NCI-H226 (cell line): ENCODE data around the gene MAGI2.

Experiments used
- DNase-seq: peaks from one replicate; pipeline ENCODE4 v3.0.0-alpha.2; 2015

MAGI2 gene

DNA sequence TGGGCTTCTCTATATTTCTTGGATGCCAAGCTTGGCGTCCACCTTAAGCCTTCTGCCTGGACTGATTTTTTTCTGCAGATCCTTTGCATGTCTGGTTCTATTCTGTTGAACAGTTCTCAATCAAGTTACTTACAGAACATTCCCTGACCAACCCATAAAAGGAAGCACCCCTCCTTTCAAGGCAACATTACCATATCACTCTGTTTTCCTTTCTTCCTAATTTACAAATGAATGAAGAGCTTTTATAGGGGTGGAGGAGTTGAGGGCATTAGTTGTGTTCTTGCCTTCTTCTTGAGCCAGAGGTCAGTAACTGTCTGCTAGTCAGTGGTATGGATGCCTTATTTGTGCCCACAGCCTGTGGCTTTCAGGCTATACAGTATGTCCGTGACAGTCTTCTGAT, 1293.9 kb downstream of the MAGI2 start:
- no peak for DNase-seq

DNA sequence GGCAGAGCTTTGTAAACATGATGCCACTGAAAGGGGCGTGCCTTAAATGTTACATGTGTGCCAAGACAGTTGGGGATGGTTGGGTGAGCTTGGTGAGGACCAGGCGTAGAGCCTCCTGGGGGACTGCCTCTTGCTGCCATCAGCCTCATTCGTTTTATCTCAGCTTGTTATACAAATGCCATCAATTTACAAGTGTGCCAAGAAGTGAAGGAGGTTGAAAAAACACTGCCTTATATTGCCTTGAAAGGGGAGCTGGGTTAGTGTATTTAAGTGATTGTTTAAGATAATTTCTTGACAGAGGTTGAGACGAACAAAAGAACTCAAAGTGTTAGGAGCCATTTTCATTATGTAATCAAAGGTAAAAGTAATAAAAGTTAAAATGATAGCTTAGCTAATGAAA, 1300.2 kb downstream of the MAGI2 start:
- DNase-seq = no peak

DNA sequence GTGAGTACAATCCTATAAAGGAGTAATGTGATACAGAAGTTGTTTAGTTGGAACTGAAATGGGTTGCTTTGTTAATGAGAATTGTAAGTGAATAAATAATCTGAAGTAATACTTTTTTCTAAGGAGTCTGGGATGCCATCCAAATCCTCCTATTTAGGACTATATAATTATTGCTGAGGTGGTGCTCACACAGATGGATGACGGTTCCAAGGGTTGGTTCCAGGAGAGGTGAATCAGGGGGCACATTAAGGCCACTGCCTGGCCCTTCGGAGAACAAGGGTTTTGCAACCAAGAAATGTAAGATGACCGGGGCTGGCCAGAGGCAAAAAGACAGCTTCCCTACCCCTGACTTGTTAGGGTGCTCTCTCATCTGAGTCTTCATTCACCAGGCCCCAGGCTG, 1302.2 kb downstream of the MAGI2 start:
- DNase-seq = peak; percentile 47

GRCh38 chr7:78149787-78150186, 1303.7 kb downstream of the MAGI2 start:
- peak; percentile 66 for DNase-seq

DNA sequence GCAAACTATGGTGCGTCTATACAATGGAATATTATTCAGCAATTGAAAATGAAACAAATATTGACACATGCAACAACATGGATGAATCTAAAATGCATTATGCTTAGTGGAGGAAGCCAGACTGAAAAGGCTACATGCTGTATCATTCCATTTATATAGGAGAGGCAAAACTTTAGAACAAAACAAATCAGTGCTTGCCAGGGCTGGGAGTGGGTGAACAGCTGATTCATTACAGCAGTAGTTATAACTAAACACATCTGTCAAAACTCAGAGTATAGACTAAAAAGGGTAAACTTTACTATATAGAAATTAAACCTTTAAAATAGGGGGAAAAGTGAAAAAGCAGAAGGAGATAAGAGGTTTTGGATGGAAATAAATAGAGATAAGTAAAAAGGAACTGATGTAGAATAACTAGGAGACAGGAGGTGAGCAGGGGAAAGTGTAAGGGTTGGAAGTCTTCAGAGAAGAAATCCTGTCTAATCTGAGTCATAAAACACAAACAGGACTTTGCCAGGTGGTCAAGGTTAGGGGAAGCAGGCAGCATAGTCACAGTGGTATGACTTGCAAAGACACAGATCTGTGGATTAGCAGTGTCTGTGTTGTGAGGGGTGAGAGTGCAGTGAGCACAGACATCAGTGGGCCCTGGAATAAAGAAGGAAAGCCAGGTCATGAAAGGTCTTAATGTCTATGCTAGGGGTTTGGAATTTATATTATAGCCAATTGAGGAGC, 1305.1 kb downstream of the MAGI2 start:
- no peak for DNase-seq

DNA sequence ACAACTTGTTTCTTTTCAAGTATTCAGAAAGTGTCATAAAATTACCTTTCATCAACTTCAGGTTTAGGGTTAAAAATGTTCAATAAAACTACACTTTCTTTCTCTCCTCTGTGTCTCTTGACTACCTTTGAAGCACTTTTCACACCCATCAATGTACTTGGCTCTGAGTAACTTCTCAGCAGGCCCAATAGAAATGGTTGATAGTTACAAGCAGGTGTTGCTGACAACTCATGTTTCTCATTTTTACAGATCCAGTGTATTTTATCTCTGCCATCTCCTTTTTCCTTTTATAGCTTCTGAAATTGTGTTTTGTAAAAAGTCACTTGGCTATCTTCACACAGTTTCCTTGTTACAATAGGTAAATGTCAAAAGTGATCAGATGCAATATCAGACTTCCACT, 1306.9 kb downstream of the MAGI2 start:
- DNase-seq = no peak

- no peak for DNase-seq
Measured at GRCh38 chr7:78143661-78144060, 1309.8 kb downstream of the MAGI2 start.

DNA sequence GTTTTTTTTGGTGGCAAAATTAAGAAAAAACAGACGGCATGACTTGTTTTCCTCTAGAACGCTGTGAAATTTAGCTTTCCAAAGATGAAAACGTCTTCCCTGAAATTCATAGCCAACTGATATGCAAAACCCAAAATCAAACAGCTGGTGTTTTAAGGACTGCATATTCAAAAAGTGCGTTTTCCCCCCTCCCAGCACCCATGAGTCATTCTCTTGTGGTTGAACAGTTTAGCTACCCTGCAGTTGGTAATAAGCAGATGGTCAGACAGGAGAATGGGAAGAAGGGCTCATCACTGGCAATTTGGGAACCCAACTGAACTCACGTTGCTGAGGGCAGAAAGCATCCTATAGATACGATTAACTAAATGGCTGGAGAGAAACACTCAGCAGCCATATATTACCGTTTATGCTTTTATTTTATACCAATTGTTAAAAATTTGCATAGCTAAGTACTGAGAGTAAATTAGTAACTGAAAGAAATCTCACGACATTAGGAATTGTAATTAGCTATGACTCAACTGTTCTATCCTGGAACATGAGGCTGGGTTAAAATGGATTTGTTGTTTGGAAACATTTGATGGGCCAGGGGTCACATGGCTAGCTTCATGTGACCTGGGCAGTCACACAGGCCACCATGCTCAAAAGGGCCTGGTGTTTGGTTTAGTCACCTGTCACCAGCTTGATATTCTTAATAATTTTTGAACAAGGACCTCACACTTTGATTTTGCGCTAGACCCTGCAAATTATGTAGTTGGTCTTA, 1311.8 kb downstream of the MAGI2 start:
- no peak for DNase-seq

- no peak for DNase-seq
Measured at GRCh38 chr7:78140109-78140508, 1313.4 kb downstream of the MAGI2 start.

DNA sequence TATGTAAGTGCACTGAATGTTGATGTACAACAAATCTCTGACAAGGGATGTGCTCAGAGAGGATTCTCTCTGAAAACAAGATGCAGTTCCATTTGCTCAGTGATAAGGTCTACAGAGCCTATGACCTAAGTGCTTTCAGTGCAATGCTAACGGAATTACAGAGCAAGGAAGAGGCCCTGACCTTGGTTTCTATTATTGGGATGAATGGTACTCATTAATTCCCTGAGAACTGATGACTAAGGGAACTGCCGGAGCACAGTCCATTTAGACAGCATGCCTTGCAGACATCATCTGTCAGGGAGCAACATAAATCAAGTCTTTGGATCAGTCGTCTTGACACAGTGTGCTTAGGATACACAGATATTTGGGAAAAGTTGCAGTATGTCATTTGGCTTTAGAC, 1314.1 kb downstream of the MAGI2 start:
- DNase-seq = no peak

DNA sequence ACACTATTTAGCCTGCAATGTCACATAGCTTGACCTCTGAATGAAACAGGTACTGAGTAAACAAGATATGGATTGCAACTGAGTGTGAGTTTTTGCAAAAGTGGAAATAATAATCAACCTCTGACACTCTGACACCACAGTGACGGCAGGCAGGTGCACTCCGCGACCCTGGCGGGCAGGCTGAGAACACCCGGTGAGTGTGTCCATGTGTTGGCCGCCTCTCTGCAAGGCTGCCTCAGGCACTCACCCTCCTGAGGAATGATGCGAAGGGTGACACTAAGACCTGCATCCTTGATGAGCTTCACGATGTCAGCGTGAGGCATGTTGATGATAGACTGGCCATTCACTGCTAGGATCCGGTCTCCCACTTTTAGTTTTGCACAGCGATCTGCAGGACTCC, 1318.7 kb downstream of the MAGI2 start:
- DNase-seq = no peak

GRCh38 chr7:78134256-78134655, 1319.2 kb downstream of the MAGI2 start:
- DNase-seq = peak; percentile 76

GRCh38 chr7:78130446-78131215, 1322.8 kb downstream of the MAGI2 start:
- no peak for DNase-seq

DNA sequence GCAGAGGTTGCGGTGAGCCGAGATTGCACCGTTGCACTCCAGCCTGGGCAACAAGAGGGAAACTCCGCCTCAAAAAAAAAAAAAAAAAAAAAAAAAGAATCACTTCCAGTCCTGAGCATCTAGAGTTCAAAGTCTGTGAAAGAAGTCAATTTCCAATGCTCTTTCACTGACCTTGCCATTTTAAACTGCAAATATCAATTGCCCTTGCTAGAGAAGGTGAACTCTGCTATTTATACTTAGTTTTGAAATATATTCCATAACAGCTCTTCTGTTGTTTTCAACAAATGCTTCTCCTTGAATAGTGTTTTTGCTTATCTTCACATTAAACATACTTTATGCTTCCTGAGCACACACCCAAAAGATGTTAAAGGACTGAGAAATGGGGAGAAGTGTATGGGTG, 1323.6 kb downstream of the MAGI2 start:
- no peak for DNase-seq

DNA sequence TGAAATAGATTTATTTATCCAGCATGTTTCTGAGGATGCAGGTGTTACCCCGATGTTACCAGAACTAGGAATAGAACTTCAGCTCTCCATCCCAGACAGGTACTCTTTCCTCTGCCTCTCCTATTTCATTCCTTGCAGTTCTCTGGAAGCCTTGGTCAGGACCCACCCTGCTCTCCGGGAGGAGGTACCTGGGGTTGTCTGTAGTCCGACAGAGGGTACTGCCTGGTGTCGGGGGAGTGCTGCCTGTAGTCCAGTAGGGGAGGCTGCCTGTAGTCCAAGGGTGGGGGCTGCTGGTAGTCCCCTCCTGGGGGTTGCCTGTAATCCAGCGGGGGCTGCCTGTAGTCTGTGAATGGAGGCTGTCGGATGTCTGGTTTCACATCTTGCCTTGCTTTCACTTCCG, 1326.5 kb downstream of the MAGI2 start:
- DNase-seq = no peak

- DNase-seq = no peak
Measured at GRCh38 chr7:78125884-78126283, 1327.6 kb downstream of the MAGI2 start.

- no peak for DNase-seq
Measured at GRCh38 chr7:78124216-78124615, 1329.3 kb downstream of the MAGI2 start.

GRCh38 chr7:78121888-78122287, 1331.6 kb downstream of the MAGI2 start:
- DNase-seq = no peak

DNA sequence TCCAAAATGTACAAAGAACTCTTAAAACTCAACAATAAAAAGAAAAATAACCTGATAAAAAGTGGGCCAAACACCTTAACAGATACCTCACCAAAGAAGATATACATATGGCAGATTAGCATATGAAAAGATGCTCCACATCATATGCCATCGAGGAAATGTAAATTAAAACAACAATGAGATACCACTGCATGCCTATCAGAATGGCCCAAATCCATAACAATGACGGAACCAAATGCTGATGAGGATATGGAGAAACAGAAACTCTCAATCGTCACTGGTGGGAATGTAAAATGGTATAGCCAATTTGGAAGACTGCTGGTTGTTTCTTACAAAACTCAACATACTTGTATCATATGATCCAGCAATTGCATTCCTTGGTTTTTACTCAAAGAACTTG, 1335.0 kb downstream of the MAGI2 start:
- DNase-seq = no peak

DNA sequence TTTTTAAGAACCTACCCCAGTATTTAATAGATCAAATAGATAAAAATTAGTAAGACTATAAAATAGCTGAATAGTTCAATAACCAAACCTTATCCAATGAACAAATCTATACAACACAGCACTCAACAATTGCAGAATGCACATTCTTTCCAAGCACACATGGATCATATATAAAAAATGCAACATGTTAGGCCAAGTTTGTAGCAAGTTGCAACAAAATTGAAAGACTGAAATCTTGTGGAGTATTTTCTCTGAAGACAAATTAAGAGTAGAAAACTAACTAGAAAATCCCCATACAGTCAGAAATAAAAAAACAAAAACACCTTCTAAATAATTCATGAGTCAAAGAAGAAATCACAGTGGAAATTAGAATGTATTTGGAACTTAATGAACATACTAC, 1337.6 kb downstream of the MAGI2 start:
- no peak for DNase-seq

GRCh38 chr7:78114993-78115392, 1338.5 kb downstream of the MAGI2 start:
- no peak for DNase-seq

GRCh38 chr7:78112488-78112887, 1341.0 kb downstream of the MAGI2 start:
- no peak for DNase-seq

GRCh38 chr7:78111386-78111785, 1342.1 kb downstream of the MAGI2 start:
- no peak for DNase-seq

DNA sequence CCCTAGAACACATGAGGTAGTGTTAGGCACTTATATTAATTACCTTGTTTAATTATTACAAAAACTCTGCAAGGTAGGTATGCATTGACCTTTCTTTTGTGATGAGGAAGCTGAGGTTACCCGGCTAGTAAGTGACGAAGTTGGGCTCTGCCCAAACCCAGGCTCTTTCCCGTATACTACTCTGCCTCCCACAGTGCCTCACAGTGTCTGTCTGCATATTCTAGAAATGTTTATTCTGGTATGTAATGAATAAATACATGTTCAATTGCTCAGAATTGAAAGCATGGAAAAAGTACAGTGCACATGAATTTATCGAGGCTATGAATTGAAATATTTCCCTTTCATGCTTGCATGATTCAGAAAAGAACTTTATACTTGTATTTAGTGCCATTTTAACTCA, 1350.0 kb downstream of the MAGI2 start:
- DNase-seq = no peak
